Neuronal stem cell (in vitro differentiated cells): ENCODE data around the gene PIGV.

ENCODE experiments used
- DNase-seq: peaks from one replicate; pipeline ENCODE4 v3.0.0-alpha.2; 2013; ENCODE audit warnings: low spot score
- H2AFZ ChIP-seq: one replicate; pipeline ENCODE4 v1.6.1; 2013; ENCODE audit warnings: mild to moderate bottlenecking, low read length, inconsistent platforms
- H2AK5ac ChIP-seq: 2 replicates; pipeline ENCODE4 v1.6.1; 2013; ENCODE audit warnings: low read depth, mild to moderate bottlenecking, inconsistent platforms, low read length, moderate library complexity, mixed read lengths
- H2BK120ac ChIP-seq: 2 replicates; pipeline ENCODE4 v1.6.1; 2013; ENCODE audit warnings: low read depth, mild to moderate bottlenecking, inconsistent platforms, low read length, moderate library complexity, mixed read lengths
- H2BK12ac ChIP-seq: one replicate; pipeline ENCODE4 v1.6.1; 2013; ENCODE audit warnings: low read length, inconsistent platforms
- H2BK15ac ChIP-seq: 2 replicates; pipeline ENCODE4 v1.6.1; 2013; ENCODE audit warnings: mild to moderate bottlenecking, low read length, inconsistent platforms, mixed read lengths
- H2BK5ac ChIP-seq: one replicate; pipeline ENCODE4 v1.6.1; 2013; ENCODE audit warnings: inconsistent platforms, mild to moderate bottlenecking, low read length, moderate library complexity
- H3K14ac ChIP-seq: one replicate; pipeline ENCODE4 v1.6.1; 2013; ENCODE audit warnings: low read length, inconsistent platforms
- H3K18ac ChIP-seq: 2 replicates; pipeline ENCODE4 v1.6.1; 2013; ENCODE audit warnings: low read length, inconsistent platforms
- H3K23ac ChIP-seq: 2 replicates; pipeline ENCODE4 v1.6.1; 2013; ENCODE audit warnings: low read depth, mild to moderate bottlenecking, mixed read lengths, low read length, inconsistent platforms; ENCODE audit not compliant: poor library complexity
- H3K27ac ChIP-seq: replicated peaks from 3 replicates; pipeline ENCODE4 v1.5.1; 2013; ENCODE audit warnings: low read length, inconsistent platforms
- H3K27me3 ChIP-seq, 3 experiments: 2 replicates each; pipeline ENCODE4 v1.6.1; 2013; ENCODE audit warnings: low read length in 3 of 3, mild to moderate bottlenecking in 2 of 3, inconsistent platforms in 1 of 3, low read depth in 1 of 3, mixed read lengths in 1 of 3, moderate library complexity in 1 of 3; ENCODE audit not compliant: control insufficient read depth in 3 of 3, insufficient read depth in 3 of 3
- H3K36me3 ChIP-seq, 2 donors: replicated peaks in 1 of 2; 2 replicates each; pipeline ENCODE4 v1.6.1; 2013; ENCODE audit warnings: low read length in 2 of 2; ENCODE audit not compliant: control insufficient read depth in 2 of 2, insufficient read depth in 2 of 2
- H3K4ac ChIP-seq: 2 replicates; pipeline ENCODE4 v1.6.1; 2013; ENCODE audit warnings: inconsistent platforms, mild to moderate bottlenecking, low read length, moderate library complexity
- H3K4me1 ChIP-seq, 2 donors: 1 replicate in 1 of 2; 2 replicates in 1 of 2; pipeline ENCODE4 v1.6.1; 2013; ENCODE audit warnings: low read length in 2 of 2, low read depth in 1 of 2; ENCODE audit not compliant: control insufficient read depth in 2 of 2, insufficient read depth in 1 of 2
- H3K4me2 ChIP-seq: one replicate; pipeline ENCODE4 v1.6.1; 2013; ENCODE audit warnings: mild to moderate bottlenecking, low read length, inconsistent platforms; ENCODE audit not compliant: insufficient read depth, poor library complexity, severe bottlenecking
- H3K4me3 ChIP-seq, 2 donors: 2 replicates each; pipeline ENCODE4 v1.5.1; 2013; ENCODE audit warnings: low read length in 2 of 2, mild to moderate bottlenecking in 2 of 2, inconsistent platforms in 1 of 2, moderate library complexity in 1 of 2
- H3K79me1 ChIP-seq: one replicate; pipeline ENCODE4 v1.6.1; 2013; ENCODE audit warnings: low read depth, mild to moderate bottlenecking, inconsistent platforms, low read length, moderate library complexity
- H3K9ac ChIP-seq: one replicate; pipeline ENCODE4 v1.6.1; 2013; ENCODE audit warnings: mild to moderate bottlenecking, low read depth, low read length, inconsistent platforms; ENCODE audit not compliant: poor library complexity
- H3K9me3 ChIP-seq, 2 donors: replicated peaks in 1 of 2; 2 replicates each; pipeline versions ENCODE3 to v1.6.1; 2013; ENCODE audit warnings: low read length in 2 of 2, mild to moderate bottlenecking in 2 of 2, inconsistent platforms in 1 of 2, low read depth in 1 of 2, mixed read lengths in 1 of 2, moderate library complexity in 1 of 2; ENCODE audit not compliant: control insufficient read depth in 2 of 2, insufficient read depth in 1 of 2
- H4K8ac ChIP-seq: one replicate; pipeline ENCODE4 v1.6.1; 2013; ENCODE audit warnings: low read depth, mild to moderate bottlenecking, inconsistent platforms, low read length, moderate library complexity
- H4K91ac ChIP-seq: one replicate; pipeline ENCODE4 v1.6.1; 2013; ENCODE audit warnings: low read length, low read depth, mild to moderate bottlenecking, inconsistent platforms; ENCODE audit not compliant: poor library complexity
- WGBS, 2 donors: extraction: QIAGEN DNeasy Blood & Tissue Kit; methylation state at CpG; one replicate each; pipeline ENCODE4 v1.1.7; 2013; ENCODE audit warnings: missing lambda C conversion rate in 2 of 2, mixed read lengths in 1 of 2; ENCODE audit not compliant: insufficient read length in 2 of 2, insufficient replicate concordance in 1 of 2; ENCODE audit errors: extremely low coverage in 2 of 2; 5-methylcytosine and 5-hydroxymethylcytosine counted together

PIGV gene

DNA sequence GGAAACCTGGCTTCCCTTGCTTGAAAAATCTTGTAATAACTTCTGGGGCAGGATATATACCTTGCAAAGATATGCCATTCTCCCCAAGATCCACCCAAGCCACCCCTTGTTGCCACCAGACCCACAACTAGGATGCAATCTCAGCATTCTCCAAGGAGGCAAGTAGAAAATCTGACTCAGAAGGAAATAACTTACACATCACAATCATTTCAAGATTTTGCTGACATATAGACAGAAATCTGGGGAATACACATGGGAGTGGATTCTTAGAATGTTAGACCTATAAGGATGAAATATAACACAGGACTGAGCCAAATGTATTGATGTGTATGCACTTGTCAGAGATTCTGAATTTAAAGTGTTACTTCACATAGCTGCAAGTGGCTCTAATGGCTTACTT lies 24.0 kb downstream of the PIGV start:
- Histone ChIP-seq H3K14ac (no peak overlapping the region), H2AK5ac (no peak overlapping the region), H2BK5ac (no peak overlapping the region), H3K9ac (no peak overlapping the region), H2AFZ (no peak overlapping the region), H4K8ac (no peak overlapping the region), H3K4ac (no peak overlapping the region), H3K9me3 (peaks cover 0 to 2% of the 10 kb centered on the region in 2 donors), H3K4me3 (no peak overlapping the region), H3K4me2 (no peak overlapping the region), H3K36me3 (no peaks in the 10 kb centered on the region), H3K79me1 (no peaks in the 10 kb centered on the region), H4K91ac (no peak overlapping the region), H2BK12ac (no peak overlapping the region), H3K27ac (no peak overlapping the region), H3K4me1 (no peaks in the 10 kb centered on the region), H3K18ac (no peak overlapping the region), H2BK120ac (no peak overlapping the region), H2BK15ac (no peak overlapping the region), H3K23ac (no peak overlapping the region), H3K27me3 (no peaks in the 10 kb centered on the region)
- DNase-seq = no peak

DNA sequence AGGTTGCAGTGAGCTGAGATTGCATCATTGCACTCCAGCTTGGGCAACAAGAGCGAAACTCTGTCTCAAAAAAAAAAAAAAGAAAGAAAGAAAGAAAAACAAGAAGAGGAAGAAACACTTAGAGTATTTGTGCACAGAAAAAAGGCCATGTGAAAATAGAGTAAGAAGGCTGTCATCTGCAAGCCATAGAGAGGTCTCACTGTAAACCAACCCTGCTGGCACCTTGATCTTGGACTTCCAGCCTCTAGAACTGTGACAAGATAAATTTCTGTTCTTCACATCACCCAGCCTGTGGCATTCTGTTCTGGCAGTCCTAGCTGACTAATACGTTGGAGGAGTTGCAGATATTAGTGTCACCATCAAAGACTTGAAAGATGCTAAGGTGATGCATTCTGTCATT lies 26.6 kb downstream of the PIGV start:
- Histone ChIP-seq H2AFZ (no peak overlapping the region), H2BK120ac (no peak overlapping the region), H3K4me2 (no peak overlapping the region), H3K23ac (no peak overlapping the region), H2BK5ac (no peak overlapping the region), H3K79me1 (no peaks in the 10 kb centered on the region), H3K14ac (no peak overlapping the region), H3K27ac (no peak overlapping the region), H2BK15ac (no peak overlapping the region), H3K4me3 (no peak overlapping the region), H3K27me3 (no peaks in the 10 kb centered on the region), H3K4me1 (no peaks in the 10 kb centered on the region), H4K8ac (no peak overlapping the region), H2BK12ac (no peak overlapping the region), H3K36me3 (no peaks in the 10 kb centered on the region), H3K9me3 (peaks cover 0 to 2% of the 10 kb centered on the region in 2 donors), H3K9ac (no peak overlapping the region), H2AK5ac (no peak overlapping the region), H3K18ac (no peak overlapping the region), H3K4ac (no peak overlapping the region), H4K91ac (no peak overlapping the region)
- DNase-seq = no peak
- no CpG with 5 or more reads among the region's 2 CpGs for WGBS, 2 donors

DNA sequence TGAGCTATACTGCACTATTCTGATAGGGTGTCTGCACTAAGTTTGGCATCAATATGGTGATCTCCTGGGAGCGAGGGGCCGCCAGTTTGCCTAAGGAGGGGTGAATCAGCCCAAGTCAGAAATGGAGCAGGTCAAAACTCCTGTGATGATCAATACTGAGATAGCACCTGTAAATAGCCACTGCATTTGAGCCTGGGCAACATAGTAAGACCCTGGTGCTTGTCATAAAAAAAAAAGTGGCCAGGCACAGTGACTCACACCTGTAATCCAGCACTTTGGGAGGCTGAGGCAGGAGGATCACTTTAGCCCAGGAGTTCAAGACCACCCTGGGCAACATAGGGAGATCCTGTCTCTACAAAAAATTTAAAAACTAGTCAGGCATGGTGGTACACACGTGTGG lies 27.1 kb downstream of the PIGV start:
- no peaks in the 10 kb centered on the region for H3K4me1 ChIP-seq
- peaks cover 0 to 2% of the 10 kb centered on the region in 2 donors for H3K9me3 ChIP-seq
- no peak overlapping the region for H3K14ac ChIP-seq
- no peak overlapping the region for H4K91ac ChIP-seq
- no peaks in the 10 kb centered on the region for H3K36me3 ChIP-seq
- WGBS, 2 donors = no CpG with 5 or more reads among the region's 3 CpGs
- no peak for DNase-seq
- no peak overlapping the region for H3K27ac ChIP-seq
- no peak overlapping the region for H3K23ac ChIP-seq
- no peak overlapping the region for H2BK120ac ChIP-seq
- no peak overlapping the region for H3K4me2 ChIP-seq
- H3K18ac ChIP-seq = no peak overlapping the region
- H2BK12ac ChIP-seq = no peak overlapping the region
- H3K4ac ChIP-seq = no peak overlapping the region
- H3K27me3 ChIP-seq = no peaks in the 10 kb centered on the region
- no peak overlapping the region for H2AFZ ChIP-seq
- H3K79me1 ChIP-seq = no peaks in the 10 kb centered on the region
- H2AK5ac ChIP-seq = no peak overlapping the region
- no peak overlapping the region for H4K8ac ChIP-seq
- H3K4me3 ChIP-seq = no peak overlapping the region
- H2BK5ac ChIP-seq = no peak overlapping the region
- H2BK15ac ChIP-seq = no peak overlapping the region
- H3K9ac ChIP-seq = no peak overlapping the region

DNA sequence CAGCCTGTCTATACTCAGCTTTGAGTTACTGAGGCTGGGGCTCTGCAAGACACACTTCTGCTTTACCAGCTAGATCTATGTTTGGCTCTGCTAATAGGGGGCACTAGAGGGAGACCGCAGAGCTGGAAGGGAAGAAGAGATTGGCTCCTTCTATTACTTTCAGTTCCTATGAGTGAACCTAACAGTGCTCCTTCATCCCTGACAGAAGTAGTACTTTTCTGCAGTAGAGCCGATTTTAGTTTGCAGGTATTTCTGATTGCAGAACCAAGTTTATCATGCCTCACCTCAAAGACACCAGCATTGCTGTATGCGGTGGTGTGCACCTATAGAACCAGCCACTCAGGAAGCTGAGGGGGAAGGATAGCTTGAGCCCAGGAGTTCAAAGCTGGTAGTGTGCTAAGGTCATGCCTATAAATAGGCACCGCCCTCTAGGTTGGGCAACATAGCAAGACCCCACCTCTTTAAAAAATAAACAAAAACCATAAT lies 33.1 kb downstream of the PIGV start:
- Histone ChIP-seq H4K91ac (no peak overlapping the region), H3K4me3 (no peak overlapping the region), H3K14ac (no peak overlapping the region), H3K27ac (no peak overlapping the region), H3K4me2 (no peak overlapping the region), H3K36me3 (no peaks in the 10 kb centered on the region), H2BK12ac (no peak overlapping the region), H2AFZ (no peak overlapping the region), H3K18ac (no peak overlapping the region), H2BK15ac (no peak overlapping the region), H2BK120ac (no peak overlapping the region), H3K9me3 (peaks cover 0 to 1% of the 10 kb centered on the region in 2 donors), H3K9ac (no peak overlapping the region), H3K23ac (no peak overlapping the region), H3K4ac (no peak overlapping the region), H2BK5ac (no peak overlapping the region), H3K27me3 (no peaks in the 10 kb centered on the region), H3K4me1 (no peaks in the 10 kb centered on the region), H4K8ac (no peak overlapping the region), H2AK5ac (no peak overlapping the region), H3K79me1 (peaks cover 2% of the 10 kb centered on the region)
- no CpG with 5 or more reads among the region's 4 CpGs for WGBS, 2 donors
- no peak for DNase-seq
